ELR (cell line): ENCODE measurements around the gene ORM2.
"Not testable (repeated sequence)": the region's sequence is repeated elsewhere in the genome, so short reads cannot be mapped to it uniquely, and the experiment has no call there.

Experiments used
- DNase-seq: peaks from one replicate; pipeline ENCODE4 v3.0.0-alpha.2; 2015; ENCODE audit warnings: low read depth

The ORM2 gene

DNA sequence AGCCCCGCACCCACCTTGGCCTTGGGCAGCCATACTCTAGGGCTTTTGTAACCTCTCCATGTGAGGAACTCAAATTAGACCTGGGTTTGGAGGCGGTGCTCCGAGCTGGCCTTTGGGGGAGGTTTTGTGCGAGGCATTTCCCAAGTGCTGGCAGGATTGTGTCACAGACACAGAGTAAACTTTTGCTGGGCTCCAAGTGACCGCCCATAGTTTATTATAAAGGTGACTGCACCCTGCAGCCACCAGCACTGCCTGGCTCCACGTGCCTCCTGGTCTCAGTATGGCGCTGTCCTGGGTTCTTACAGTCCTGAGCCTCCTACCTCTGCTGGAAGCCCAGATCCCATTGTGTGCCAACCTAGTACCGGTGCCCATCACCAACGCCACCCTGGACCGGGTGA, at the start of gene ORM2:
Gene ORM2 (plus strand): TSS at position 245 of the 398 bp plus-strand sequence. CDS start 36 bp downstream, at position 281.
- not testable (repeated sequence) for DNase-seq

- peak; percentile 39 for DNase-seq
Measured at GRCh38 chr9:114280636-114281472, 48.8 kb upstream of the ORM2 start.

DNA sequence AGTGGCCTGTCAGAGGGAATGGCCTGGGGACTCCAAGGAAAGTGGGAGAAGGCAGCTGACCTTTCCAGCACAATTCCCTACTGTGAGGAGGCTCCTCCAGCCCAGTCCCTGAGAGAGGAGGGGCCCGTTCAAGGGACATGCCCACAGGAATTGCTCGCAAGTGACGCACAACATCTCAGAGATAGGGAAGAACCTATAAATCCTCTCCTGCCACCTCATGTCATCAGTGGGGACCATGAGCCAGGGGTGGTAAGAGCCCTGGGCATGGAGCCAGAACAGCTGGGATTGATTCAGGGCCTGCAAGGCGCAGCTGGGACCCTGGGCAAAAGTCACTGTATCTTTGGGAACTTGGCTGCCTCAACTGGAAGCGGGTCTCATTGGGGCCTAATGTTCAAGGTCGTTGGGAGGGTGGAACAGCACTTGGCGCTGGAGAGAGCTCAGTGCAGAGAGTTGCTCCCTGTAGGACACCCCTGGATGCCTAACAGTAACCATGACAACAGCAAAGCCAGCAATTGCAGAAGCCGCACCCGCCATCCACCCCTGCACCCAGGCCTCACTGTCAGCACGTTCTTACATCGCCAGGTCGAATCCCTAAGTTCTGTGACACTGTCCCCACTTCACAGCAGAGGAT, 48.1 kb upstream of the ORM2 start:
- DNase-seq = no peak

- no peak for DNase-seq
Measured at GRCh38 chr9:114282104-114282485, 47.6 kb upstream of the ORM2 start.

DNA sequence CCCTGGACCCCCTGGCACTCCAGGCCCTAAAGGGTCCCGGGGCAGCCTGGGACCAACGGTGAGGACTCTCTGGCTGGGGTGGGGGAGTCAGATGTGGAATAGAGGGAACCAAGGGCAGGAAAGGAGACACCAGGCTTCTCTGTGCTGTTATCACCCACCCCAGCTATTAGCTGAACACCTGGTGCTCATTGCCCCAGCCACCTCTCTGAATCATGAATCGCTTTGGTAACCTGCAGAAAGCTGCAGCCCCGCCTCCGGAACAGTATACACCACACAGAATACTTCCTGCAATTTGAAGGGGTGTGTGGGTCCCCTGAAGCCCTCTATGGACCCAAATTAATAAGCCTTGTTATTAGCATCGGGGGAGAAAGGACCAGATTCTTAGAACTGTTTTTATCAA, 47.2 kb upstream of the ORM2 start:
- DNase-seq = no peak

GRCh38 chr9:114282926-114283325, 46.7 kb upstream of the ORM2 start:
- peak; percentile 85 for DNase-seq

DNA sequence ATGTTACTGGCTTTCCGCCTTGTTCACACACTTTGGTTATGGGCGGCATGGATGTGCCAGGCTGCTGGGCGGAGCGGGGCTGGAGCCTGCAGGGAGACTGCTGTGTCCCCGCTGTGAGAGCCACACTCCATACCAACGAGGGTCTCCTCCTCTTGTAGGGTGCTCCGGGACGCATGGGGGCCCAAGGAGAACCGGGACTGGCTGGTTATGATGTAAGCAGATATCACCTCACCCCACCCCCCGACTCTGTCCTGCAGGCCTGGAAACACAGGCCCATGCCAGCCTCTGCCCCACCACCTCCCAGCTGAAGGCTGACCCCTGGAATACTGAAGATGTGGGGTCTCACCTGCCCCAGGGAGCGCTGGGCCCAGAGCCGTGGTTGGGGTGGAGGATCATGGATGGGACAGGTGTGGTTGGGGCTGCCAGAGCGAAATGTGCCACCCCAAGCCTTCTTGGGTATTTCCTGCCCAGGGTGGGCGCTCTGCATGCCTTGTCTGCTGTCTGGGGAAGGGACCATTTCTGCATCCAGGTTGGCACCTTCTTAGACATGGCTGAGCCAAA, 46.0 kb upstream of the ORM2 start:
- DNase-seq = no peak

GRCh38 chr9:114284316-114285060, 45.2 kb upstream of the ORM2 start:
- no peak for DNase-seq

- peak; percentile 94 for DNase-seq
Measured at GRCh38 chr9:114285166-114285867, 44.4 kb upstream of the ORM2 start.

- no peak for DNase-seq
Measured at GRCh38 chr9:114286146-114286679, 43.5 kb upstream of the ORM2 start.

DNA sequence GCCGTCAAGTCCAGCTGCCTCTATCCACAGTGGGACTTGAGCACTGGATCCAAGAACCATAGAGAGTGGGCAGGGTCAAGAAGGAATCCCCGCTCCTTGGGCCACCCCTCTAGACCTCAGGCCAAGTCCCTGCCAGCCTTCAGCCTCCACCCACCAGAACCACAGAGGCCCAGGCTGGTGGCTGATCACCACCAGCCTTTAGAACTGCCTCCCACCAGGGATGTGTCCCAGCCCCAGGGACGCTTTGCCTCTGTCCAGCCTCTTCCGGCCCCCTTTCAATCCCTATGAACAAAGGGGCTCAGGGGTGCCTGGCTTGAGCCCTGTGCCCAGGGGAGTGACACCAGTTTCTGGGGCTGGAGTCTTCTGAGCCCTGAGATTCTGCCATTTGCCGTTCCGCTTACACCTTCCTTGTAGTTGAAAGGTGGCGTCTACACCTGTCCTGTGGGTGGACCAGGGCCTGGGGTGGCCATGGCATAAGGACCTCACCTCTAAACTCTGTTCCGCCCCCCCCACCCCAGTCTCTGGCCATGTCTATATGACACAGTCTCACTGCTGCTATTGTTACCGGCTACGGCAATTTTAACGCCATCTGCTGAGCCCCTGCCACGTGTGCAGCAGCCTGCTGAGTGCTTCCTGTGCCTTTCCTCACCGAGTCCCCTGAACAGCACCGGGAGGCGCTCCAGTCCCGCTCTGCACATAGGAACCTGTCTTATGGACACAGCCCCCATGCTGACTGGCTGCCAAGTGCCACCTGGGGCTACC, 42.5 kb upstream of the ORM2 start:
- no peak for DNase-seq

DNA sequence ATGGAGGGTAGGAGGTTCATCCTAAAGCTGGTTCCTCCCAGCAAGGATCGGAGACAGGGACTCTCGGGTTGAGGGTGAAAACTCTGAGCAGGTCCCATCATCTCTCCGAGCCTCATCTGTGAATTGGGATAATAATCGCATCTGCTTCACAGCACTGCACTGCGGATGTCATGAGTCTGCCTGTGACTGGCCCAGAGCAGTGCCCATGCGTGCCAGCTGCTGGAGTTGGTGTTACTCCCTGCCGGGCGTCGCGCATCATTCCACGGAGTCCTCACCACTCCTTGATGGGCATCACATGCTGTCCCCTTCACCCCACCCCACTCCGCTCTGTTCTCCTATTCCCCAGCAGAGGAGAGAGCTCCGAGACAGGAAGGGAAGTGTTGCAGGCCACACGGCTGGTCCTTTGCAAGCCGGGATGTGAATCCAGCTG, 41.9 kb upstream of the ORM2 start:
- DNase-seq = no peak

GRCh38 chr9:114288193-114289091, 41.2 kb upstream of the ORM2 start:
- DNase-seq = peak; percentile 89

- DNase-seq = no peak
Measured at GRCh38 chr9:114289106-114289505, 40.6 kb upstream of the ORM2 start.

DNA sequence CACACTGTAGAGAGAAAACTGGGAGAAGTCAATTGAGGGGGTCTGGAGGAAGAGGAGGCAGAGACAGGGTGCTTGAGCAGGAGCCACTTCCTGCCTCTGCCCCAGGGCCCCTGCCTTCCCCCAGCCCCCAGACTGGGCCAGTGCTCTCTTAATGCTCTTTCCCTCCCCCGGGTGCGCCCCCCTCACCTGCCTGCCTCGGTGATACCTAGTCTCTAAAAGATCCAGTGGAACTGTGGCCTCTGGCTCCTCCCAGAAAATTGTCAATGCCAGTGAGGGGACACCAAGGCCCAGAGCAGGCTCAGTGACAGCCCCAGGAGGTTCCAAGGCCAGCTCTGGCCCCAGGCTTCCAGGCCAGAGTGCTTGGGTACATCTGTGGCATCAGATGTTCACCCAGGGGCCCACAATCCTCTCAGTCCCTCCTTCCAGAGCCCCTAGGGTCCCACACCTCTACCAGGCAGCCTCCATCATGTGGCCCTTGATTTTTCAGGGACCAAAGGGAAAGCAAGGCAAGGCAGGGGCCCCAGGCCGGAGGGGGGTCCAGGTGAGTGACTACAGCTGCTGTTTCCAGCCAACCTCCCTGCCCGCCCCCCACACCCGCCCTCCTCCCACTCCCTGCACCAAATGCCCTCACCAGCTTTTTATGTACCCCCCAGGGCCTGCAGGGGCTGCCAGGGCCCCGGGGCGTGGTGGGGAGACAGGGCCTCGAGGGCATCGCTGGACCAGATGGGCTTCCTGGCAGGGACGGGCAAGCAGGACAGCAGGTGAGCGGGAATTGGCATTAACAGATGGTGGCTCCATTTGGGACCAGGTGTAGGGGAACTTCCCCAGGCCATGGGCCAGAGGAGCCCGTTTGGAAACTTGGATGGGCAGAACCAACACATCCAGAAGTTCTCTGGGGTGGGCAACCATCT, 39.8 kb upstream of the ORM2 start:
- no peak for DNase-seq

GRCh38 chr9:114290561-114290986, 39.1 kb upstream of the ORM2 start:
- no peak for DNase-seq

DNA sequence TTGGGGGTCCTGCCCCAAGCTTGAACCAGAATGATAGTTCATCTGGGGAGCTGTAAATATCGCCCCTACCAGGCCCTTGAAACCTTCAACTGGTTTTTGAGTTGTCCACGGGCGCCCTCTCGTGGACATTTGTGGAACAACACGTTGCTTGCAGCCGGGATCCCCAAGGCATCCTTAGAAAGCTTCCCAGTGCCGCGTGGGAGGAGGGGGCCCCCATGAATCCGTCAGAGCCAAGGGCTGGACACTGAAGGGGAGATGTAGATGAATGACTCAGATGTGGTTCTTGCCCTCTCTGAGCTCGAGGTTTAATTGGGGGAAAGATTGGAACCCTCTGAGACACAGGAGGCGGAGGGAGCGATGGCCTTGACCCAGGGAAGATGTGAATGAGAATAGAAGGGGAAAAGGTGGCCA, 38.6 kb upstream of the ORM2 start:
- DNase-seq = peak; percentile 76

DNA sequence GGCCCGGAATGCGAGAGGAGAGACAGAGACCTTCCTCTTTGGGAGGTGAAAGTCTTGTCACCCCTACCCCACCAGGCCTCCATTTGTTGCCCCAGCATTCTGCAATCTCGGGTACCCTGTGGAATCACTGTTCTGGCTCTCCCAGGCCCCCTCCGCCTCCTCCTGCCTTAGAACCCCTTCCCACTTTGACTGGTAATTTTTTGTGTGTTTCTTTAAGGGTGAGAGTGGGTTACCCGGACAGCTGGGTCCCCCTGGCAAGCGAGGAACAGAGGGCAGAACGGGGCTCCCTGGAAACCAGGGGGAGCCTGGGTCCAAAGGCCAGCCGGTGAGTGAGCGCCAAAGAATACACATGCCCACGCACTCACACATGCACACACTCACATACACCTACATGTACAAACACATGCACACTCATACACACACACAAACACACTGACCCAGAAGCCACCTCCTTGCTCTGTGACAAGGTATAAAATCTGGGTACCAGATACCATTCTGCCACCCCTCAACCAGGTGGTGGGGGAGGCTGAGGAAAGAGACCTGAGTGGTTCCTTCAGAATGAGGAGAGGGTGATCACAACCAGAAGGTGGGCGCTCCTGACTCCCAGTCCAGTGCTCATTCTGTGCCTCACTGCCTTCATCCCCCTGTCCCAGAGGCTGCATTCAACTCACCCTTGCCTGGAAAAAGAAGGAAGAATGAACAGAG, 37.6 kb upstream of the ORM2 start:
- no peak for DNase-seq
